Ishikawa (cell line): ENCODE measurements around the gene RAB7B.

Experiments
- CEBPB ChIP-seq: IDR thresholded peaks from 2 replicates; pipeline ENCODE4 v1.6.1; 2012
- CREB1 ChIP-seq: IDR thresholded peaks from 2 replicates; pipeline ENCODE4 v1.6.1; 2012; ENCODE audit warnings: low read depth
- EGR1 ChIP-seq: IDR thresholded peaks from 2 replicates; pipeline ENCODE4 v1.6.1; 2012
- EP300 ChIP-seq: IDR thresholded peaks from 2 replicates; pipeline ENCODE4 v1.6.1; 2012; ENCODE audit warnings: borderline replicate concordance
- FOXM1 ChIP-seq: IDR thresholded peaks from 2 replicates; pipeline ENCODE4 v1.6.1; 2012; ENCODE audit warnings: low read depth, borderline replicate concordance
- NFIC ChIP-seq: IDR thresholded peaks from 2 replicates; pipeline ENCODE4 v1.6.1; 2012
- RAD21 ChIP-seq: IDR thresholded peaks from 2 replicates; pipeline ENCODE4 v1.6.1; 2012; ENCODE audit warnings: low read depth
- TAF1 ChIP-seq: IDR thresholded peaks from 2 replicates; pipeline ENCODE4 v1.6.1; 2012; ENCODE audit warnings: low read depth, mild to moderate bottlenecking
- TCF12 ChIP-seq: IDR thresholded peaks from 2 replicates; pipeline ENCODE4 v1.6.1; 2012; ENCODE audit warnings: low read depth
- TEAD4 ChIP-seq: IDR thresholded peaks from 2 replicates; pipeline ENCODE4 v1.6.1; 2012
- YY1 ChIP-seq: IDR thresholded peaks from 2 replicates; pipeline ENCODE4 v1.6.1; 2012; ENCODE audit warnings: low read depth
- ZBTB7A ChIP-seq: IDR thresholded peaks from 2 replicates; pipeline ENCODE4 v1.6.1; 2012; ENCODE audit warnings: low read depth
- TF ChIP-seq, protein P1 (sequence below): IDR thresholded peaks from 2 replicates; pipeline ENCODE4 v1.6.1; 2012
- TF ChIP-seq, protein P2 (sequence below): IDR thresholded peaks from 2 replicates; pipeline ENCODE4 v1.6.1; 2012
- TF ChIP-seq, protein P3 (sequence below): IDR thresholded peaks from 2 replicates; pipeline ENCODE4 v1.6.1; 2012; ENCODE audit warnings: low read depth, mild to moderate bottlenecking

RAB7B gene

DNA sequence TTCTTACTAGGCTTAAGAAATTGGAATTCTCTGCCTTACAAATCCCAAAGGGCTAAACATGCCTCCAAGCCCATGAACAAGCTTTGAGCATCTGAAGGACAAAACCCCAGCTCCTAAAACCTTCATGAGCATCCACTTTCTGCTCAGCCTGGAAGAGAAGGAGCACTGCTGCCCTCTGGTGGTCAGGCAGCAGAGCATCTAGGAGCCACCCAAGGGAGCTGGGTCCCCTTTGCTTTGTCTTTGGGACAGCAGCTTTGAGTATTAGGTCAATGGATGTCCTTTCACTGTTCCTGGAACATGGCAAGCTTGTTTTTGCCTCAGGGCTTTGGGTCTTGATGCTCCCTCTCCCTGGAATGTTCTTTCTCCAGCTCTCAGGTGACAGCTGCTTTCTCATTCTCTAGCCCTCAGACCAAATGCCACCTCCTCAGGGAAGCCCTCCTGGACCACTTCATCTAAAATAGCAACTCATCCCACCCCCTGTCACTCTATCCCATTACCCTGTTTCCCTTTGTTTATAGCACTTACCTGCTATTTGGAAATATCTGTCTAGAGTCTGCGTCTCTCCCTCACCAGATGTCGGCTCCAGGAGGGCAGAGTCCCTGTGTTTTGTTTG lies 25.7 kb downstream of the RAB7B start:
- peak; percentile 99 for TF ChIP-seq RAD21
- TF ChIP-seq, protein P1, sequence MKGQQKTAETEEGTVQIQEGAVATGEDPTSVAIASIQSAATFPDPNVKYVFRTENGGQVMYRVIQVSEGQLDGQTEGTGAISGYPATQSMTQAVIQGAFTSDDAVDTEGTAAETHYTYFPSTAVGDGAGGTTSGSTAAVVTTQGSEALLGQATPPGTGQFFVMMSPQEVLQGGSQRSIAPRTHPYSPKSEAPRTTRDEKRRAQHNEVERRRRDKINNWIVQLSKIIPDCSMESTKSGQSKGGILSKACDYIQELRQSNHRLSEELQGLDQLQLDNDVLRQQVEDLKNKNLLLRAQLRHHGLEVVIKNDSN = no peak
- TF ChIP-seq CREB1 = no peak

DNA sequence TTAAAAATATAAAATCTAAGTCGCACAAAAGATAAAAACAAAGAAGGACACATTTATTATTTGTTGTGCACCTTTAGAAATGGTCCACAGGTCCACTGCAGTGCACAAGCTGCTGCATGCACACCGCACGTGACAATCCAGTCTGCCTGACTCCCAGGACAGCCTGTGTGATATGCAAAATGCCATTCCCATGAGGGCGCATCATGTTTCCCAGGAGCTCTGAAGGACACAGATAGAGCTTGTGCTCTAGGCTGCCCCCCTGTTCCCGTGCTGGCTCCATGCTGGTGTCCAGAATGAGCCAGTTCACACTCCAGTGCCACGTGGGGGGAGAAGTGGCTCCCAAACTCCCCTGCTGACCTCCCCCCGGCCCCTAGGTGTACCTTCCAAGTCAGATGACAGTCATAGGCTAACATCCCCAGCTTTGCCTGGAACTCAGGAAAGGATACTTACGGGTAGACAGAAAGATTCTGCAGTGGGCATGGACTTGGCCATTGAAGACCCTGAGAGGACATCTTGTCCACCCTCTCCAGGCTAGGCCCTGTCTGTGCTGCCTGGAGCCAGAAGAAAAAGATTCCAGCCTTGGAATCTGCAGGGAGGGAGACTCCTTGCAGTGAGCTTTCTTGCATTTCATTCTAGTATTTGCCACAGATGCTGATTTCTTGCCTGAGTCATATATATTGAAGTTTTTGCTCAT lies 26.3 kb downstream of the RAB7B start:
- TF ChIP-seq EP300 = no peak
- no peak for TF ChIP-seq TEAD4
- TF ChIP-seq TCF12 = no peak
- TF ChIP-seq, protein P1 = no peak
- no peak for TF ChIP-seq CREB1
- no peak for TF ChIP-seq YY1
- no peak for TF ChIP-seq CEBPB
- TF ChIP-seq, protein P2, sequence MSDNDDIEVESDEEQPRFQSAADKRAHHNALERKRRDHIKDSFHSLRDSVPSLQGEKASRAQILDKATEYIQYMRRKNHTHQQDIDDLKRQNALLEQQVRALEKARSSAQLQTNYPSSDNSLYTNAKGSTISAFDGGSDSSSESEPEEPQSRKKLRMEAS = no peak
- TF ChIP-seq TAF1 = no peak
- no peak for TF ChIP-seq ZBTB7A
- TF ChIP-seq, protein P3, sequence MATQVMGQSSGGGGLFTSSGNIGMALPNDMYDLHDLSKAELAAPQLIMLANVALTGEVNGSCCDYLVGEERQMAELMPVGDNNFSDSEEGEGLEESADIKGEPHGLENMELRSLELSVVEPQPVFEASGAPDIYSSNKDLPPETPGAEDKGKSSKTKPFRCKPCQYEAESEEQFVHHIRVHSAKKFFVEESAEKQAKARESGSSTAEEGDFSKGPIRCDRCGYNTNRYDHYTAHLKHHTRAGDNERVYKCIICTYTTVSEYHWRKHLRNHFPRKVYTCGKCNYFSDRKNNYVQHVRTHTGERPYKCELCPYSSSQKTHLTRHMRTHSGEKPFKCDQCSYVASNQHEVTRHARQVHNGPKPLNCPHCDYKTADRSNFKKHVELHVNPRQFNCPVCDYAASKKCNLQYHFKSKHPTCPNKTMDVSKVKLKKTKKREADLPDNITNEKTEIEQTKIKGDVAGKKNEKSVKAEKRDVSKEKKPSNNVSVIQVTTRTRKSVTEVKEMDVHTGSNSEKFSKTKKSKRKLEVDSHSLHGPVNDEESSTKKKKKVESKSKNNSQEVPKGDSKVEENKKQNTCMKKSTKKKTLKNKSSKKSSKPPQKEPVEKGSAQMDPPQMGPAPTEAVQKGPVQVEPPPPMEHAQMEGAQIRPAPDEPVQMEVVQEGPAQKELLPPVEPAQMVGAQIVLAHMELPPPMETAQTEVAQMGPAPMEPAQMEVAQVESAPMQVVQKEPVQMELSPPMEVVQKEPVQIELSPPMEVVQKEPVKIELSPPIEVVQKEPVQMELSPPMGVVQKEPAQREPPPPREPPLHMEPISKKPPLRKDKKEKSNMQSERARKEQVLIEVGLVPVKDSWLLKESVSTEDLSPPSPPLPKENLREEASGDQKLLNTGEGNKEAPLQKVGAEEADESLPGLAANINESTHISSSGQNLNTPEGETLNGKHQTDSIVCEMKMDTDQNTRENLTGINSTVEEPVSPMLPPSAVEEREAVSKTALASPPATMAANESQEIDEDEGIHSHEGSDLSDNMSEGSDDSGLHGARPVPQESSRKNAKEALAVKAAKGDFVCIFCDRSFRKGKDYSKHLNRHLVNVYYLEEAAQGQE = no peak
- TF ChIP-seq EGR1 = no peak
- no peak for TF ChIP-seq FOXM1
- no peak for TF ChIP-seq NFIC
- no peak for TF ChIP-seq RAD21

DNA sequence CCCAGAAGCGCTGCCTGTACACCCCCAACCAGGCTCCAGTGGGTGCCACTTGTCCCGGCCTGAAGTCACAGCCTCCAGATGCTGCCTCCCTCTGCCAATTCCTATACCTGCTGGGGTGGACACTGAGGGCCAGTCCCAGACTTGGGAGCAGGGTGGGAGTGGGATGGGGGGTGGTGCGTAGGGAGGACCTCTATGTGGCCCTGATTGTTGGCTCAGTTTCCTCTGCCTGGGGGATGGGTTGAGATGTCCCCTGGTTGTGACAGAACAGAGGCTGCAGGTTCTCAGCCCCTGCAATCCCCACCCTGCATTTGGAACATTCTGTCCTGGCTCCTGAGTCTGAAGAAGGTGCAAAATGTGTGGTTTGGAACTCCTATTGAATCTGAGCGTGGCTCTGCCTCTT lies 27.2 kb downstream of the RAB7B start:
- TF ChIP-seq TEAD4 (no peak), CEBPB (no peak), YY1 (no peak), NFIC (no peak), EP300 (no peak), FOXM1 (no peak)
- TF ChIP-seq, protein P1 = no peak

DNA sequence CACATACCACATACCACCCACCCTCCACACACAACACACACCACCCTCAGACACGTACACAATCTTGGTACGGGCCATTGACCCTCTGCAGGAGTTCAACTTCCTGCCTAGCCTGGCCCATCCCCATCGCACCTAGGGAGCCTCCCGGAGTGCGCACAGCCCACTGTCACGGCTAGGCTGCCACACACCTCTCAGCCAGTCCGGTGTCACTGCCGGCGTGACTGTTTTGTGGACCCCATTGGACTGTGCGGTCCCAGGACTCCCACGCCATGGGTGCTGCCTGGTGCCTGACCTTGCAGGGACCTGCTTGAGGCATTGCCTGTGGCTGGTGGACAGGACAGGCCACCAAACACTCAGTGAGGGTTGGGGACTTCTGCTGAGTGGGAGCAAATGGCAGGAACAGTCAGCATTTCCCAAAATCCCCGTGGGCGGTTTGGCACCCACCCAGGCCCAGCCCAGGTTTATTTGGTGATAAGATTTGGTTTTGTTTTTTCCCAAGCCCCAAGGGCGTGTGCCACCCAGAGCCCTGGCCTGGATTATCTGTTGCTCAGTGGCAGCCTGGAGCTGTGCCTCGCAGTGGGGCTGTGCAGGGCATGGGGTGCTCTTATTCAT lies 27.7 kb downstream of the RAB7B start:
- no peak for TF ChIP-seq EP300

DNA sequence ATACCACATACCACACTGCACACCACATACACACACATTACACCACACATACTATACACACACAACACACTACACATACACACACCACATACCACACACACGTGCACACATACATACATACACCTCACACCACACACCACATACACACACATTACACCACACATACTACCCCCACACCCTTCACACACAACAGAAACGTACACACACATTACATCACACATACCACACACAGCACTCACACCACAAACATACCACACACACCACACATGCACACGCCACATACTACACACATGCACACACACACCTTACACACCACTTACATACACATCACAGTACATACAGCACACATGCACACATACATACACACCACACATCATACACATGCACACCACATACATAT lies 28.5 kb downstream of the RAB7B start:
- TF ChIP-seq, protein P3 = no peak

DNA sequence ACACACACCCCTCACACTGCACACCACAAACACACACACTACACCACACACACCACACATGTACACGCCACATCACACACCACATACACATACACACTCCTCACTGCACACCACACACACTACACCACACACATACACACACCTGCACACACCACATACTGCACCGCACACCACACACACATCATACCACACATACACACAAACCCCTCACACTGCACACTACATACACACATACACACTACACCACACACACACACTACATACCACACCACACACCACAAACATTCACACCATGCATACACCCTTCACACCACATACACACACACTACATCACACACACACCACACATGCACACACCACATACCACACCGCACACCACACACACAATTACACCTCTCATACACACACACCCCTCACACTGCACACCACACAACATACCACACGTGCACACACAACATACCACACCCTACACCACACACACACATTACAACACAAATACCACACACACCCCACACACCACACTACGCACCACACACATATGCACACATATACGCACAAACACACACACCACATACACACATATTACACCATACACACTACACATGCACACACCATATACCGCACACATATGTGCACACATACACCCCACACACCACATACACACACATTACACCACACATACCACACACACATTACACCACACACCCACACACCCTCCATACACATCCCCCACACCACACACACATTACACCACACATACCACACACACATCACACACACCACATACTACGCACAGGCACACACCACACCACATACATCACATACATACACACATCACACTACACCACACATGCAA lies 29.6 kb downstream of the RAB7B start:
- no peak for TF ChIP-seq TCF12
- no peak for TF ChIP-seq EP300
- TF ChIP-seq EGR1 = no peak
- no peak for TF ChIP-seq YY1
- TF ChIP-seq, protein P2 = no peak
- no peak for TF ChIP-seq NFIC
- TF ChIP-seq TAF1 = no peak
- TF ChIP-seq FOXM1 = no peak
- no peak for TF ChIP-seq CREB1
- TF ChIP-seq TEAD4 = no peak
- TF ChIP-seq, protein P1 = no peak
- TF ChIP-seq, protein P3 = no peak
- TF ChIP-seq ZBTB7A = no peak
